ENCODE measurements around the gene BNC2. TPM values are rescaled to one million over a fixed set of nuclear protein-coding genes. Genes with fewer than 3 reads are reported as not detected.

BNC2 gene
- total and polyA plus RNA-seq, 2 of the 13 experiments (the other 11 are each of a cell fraction or from before 2014, with no cell fraction given), result not detected

DNA sequence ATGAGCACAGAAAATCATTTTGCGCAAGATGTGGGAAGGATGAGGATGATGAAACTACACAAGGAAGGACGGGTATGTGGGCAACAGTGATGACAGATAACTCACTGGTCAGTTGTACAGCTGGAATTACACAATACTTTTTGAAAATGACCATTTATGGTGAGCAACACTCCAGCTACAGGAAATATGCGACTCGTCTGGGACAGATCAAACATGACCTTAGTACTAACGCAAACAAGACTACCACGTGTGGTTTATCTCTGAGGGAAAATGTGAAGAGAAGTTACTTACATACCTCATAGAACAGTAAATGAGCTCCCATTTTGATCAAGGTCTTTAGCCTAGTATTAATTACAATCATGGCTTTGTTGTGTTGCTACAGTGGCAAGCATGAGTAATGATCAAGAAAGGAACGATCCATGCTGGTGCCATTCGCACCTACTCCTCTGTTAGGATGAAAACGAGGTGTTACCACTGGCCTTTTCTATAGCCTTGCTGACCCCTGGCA, 456.9 kb downstream of the BNC2 start (continued):
- TF ChIP-seq ZNF839 (CRISPR knock-in tag; IDR thresholded peaks at IDR 0.05; ENCODE audit: borderline replicate concordance) (no peak), PCBP1 (IDR thresholded peaks at IDR 0.05; ENCODE audit: borderline replicate concordance, low read depth, low read length) (no peak), JUNB (CRISPR knock-in tag; IDR thresholded peaks at IDR 0.05; ENCODE audit: borderline replicate concordance) (no peak), ZNF12 (CRISPR knock-in tag; IDR thresholded peaks at IDR 0.05) (peak; percentile 78), KLF15 (CRISPR knock-in tag; IDR thresholded peaks at IDR 0.05; ENCODE audit: borderline replicate concordance) (no peak), ZNF296 (CRISPR knock-in tag; conservative IDR thresholded peaks at IDR 0.05) (no peak), ZNF367 (CRISPR knock-in tag; IDR thresholded peaks at IDR 0.05; ENCODE audit: borderline replicate concordance) (no peak), NRL (CRISPR knock-in tag; IDR thresholded peaks at IDR 0.05; ENCODE audit: borderline replicate concordance) (no peak), ZNF230 (CRISPR knock-in tag; IDR thresholded peaks at IDR 0.05) (no peak), ZNF232 (CRISPR knock-in tag; IDR thresholded peaks at IDR 0.05; ENCODE audit: borderline replicate concordance) (no peak), ZNF224 (CRISPR knock-in tag; IDR thresholded peaks at IDR 0.05) (no peak), RFX5 (IDR thresholded peaks at IDR 0.05; ENCODE audit: low read depth, low read length) (no peak), KLF16 (CRISPR knock-in tag; IDR thresholded peaks at IDR 0.05) (peak in 1 of 2 experiments; percentile 54; a peak in 1 of 4 replicates)
- TF ChIP-seq, protein P1, sequence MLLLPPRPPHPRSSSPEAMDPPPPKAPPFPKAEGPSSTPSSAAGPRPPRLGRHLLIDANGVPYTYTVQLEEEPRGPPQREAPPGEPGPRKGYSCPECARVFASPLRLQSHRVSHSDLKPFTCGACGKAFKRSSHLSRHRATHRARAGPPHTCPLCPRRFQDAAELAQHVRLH (CRISPR knock-in tag; IDR thresholded peaks at IDR 0.05; ENCODE audit: borderline replicate concordance, low read depth), result no peak
- TF ChIP-seq, protein P2, sequence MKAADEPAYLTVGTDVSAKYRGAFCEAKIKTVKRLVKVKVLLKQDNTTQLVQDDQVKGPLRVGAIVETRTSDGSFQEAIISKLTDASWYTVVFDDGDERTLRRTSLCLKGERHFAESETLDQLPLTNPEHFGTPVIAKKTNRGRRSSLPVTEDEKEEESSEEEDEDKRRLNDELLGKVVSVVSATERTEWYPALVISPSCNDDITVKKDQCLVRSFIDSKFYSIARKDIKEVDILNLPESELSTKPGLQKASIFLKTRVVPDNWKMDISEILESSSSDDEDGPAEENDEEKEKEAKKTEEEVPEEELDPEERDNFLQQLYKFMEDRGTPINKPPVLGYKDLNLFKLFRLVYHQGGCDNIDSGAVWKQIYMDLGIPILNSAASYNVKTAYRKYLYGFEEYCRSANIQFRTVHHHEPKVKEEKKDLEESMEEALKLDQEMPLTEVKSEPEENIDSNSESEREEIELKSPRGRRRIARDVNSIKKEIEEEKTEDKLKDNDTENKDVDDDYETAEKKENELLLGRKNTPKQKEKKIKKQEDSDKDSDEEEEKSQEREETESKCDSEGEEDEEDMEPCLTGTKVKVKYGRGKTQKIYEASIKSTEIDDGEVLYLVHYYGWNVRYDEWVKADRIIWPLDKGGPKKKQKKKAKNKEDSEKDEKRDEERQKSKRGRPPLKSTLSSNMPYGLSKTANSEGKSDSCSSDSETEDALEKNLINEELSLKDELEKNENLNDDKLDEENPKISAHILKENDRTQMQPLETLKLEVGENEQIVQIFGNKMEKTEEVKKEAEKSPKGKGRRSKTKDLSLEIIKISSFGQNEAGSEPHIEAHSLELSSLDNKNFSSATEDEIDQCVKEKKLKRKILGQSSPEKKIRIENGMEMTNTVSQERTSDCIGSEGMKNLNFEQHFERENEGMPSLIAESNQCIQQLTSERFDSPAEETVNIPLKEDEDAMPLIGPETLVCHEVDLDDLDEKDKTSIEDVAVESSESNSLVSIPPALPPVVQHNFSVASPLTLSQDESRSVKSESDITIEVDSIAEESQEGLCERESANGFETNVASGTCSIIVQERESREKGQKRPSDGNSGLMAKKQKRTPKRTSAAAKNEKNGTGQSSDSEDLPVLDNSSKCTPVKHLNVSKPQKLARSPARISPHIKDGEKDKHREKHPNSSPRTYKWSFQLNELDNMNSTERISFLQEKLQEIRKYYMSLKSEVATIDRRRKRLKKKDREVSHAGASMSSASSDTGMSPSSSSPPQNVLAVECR (CRISPR knock-in tag; IDR thresholded peaks at IDR 0.05; ENCODE audit: borderline replicate concordance), result peak; percentile 15; the same call in 1 of the 2 replicates
- TF ChIP-seq, protein P3, sequence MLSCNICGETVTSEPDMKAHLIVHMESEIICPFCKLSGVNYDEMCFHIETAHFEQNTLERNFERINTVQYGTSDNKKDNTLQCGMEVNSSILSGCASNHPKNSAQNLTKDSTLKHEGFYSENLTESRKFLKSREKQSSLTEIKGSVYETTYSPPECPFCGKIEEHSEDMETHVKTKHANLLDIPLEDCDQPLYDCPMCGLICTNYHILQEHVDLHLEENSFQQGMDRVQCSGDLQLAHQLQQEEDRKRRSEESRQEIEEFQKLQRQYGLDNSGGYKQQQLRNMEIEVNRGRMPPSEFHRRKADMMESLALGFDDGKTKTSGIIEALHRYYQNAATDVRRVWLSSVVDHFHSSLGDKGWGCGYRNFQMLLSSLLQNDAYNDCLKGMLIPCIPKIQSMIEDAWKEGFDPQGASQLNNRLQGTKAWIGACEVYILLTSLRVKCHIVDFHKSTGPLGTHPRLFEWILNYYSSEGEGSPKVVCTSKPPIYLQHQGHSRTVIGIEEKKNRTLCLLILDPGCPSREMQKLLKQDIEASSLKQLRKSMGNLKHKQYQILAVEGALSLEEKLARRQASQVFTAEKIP (CRISPR knock-in tag; IDR thresholded peaks at IDR 0.05; ENCODE audit: borderline replicate concordance), result no peak
- TF ChIP-seq, protein P4, sequence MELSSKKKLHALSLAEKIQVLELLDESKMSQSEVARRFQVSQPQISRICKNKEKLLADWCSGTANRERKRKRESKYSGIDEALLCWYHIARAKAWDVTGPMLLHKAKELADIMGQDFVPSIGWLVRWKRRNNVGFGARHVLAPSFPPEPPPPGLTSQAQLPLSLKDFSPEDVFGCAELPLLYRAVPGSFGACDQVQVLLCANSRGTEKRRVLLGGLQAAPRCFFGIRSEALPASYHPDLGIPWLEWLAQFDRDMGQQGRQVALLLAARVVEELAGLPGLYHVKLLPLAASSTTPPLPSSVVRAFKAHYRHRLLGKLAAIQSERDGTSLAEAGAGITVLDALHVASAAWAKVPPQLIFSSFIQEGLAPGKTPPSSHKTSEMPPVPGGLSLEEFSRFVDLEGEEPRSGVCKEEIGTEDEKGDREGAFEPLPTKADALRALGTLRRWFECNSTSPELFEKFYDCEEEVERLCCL (CRISPR knock-in tag; IDR thresholded peaks at IDR 0.05; ENCODE audit: borderline replicate concordance), result no peak
- TF ChIP-seq, protein P5, sequence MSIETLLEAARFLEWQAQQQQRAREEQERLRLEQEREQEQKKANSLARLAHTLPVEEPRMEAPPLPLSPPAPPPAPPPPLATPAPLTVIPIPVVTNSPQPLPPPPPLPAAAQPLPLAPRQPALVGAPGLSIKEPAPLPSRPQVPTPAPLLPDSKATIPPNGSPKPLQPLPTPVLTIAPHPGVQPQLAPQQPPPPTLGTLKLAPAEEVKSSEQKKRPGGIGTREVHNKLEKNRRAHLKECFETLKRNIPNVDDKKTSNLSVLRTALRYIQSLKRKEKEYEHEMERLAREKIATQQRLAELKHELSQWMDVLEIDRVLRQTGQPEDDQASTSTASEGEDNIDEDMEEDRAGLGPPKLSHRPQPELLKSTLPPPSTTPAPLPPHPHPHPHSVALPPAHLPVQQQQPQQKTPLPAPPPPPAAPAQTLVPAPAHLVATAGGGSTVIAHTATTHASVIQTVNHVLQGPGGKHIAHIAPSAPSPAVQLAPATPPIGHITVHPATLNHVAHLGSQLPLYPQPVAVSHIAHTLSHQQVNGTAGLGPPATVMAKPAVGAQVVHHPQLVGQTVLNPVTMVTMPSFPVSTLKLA (IDR thresholded peaks at IDR 0.05), result peak; percentile 28; the same call in 1 of the 2 replicates
